ENCODE measurements around the gene TUT4. TPM values are rescaled to one million over a fixed set of nuclear protein-coding genes. Genes with fewer than 3 reads are reported as not detected.

The TUT4 gene, protein sequence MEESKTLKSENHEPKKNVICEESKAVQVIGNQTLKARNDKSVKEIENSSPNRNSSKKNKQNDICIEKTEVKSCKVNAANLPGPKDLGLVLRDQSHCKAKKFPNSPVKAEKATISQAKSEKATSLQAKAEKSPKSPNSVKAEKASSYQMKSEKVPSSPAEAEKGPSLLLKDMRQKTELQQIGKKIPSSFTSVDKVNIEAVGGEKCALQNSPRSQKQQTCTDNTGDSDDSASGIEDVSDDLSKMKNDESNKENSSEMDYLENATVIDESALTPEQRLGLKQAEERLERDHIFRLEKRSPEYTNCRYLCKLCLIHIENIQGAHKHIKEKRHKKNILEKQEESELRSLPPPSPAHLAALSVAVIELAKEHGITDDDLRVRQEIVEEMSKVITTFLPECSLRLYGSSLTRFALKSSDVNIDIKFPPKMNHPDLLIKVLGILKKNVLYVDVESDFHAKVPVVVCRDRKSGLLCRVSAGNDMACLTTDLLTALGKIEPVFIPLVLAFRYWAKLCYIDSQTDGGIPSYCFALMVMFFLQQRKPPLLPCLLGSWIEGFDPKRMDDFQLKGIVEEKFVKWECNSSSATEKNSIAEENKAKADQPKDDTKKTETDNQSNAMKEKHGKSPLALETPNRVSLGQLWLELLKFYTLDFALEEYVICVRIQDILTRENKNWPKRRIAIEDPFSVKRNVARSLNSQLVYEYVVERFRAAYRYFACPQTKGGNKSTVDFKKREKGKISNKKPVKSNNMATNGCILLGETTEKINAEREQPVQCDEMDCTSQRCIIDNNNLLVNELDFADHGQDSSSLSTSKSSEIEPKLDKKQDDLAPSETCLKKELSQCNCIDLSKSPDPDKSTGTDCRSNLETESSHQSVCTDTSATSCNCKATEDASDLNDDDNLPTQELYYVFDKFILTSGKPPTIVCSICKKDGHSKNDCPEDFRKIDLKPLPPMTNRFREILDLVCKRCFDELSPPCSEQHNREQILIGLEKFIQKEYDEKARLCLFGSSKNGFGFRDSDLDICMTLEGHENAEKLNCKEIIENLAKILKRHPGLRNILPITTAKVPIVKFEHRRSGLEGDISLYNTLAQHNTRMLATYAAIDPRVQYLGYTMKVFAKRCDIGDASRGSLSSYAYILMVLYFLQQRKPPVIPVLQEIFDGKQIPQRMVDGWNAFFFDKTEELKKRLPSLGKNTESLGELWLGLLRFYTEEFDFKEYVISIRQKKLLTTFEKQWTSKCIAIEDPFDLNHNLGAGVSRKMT (N-terminal part only)
- 15.3 to 18.2 TPM (median 17.2 TPM) in 5 replicates for total RNA-seq (2022; extraction: Qiagen RNA extraction; ENCODE audit: low read depth)

DNA sequence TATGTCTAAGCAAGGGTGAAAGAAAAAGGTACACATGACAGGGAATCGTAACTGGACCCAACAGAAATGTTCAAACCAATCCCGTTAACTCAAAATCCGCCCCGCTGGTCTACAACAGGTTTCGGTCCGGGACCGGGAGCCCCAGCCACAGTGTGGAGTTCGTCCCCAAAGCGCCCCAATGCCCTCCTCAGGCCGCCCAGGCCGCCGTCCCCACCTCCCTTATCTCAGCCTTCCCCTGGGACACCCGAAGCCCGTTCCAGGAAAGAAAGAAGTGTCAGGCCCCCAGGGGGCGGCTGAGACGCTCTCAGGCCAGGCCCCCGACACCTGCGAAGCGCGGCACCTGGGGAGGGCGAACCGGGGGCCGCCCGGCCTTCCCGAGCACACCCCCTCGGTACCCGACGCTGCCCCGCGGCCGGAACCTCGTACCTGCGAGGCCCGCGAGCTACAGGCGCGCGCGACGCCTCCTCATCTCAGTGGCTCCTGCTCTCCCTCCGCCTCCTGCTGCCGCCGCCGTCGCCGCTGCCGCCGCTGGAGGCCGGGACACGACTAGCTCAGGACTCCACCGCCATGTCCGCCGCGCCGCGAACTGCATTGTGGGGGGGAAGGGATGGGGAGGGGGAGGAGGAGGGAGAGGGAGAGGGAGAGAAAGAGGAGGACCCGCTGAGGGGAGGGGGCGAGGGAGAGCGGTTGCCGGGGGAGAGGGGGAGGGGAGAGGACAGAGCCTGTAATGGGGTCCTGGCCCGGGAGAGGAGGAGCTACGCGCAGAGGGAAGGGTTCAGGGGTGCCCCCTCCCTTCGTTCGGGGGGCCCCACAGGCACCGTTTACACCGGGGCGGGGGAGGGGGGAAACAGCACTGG lies at the start of gene TUT4:
Gene TUT4, minus strand, starts transcription at position 588 of the 857 bp plus-strand sequence. CDS start 26,812 bp downstream, outside the sequence.

DNA sequence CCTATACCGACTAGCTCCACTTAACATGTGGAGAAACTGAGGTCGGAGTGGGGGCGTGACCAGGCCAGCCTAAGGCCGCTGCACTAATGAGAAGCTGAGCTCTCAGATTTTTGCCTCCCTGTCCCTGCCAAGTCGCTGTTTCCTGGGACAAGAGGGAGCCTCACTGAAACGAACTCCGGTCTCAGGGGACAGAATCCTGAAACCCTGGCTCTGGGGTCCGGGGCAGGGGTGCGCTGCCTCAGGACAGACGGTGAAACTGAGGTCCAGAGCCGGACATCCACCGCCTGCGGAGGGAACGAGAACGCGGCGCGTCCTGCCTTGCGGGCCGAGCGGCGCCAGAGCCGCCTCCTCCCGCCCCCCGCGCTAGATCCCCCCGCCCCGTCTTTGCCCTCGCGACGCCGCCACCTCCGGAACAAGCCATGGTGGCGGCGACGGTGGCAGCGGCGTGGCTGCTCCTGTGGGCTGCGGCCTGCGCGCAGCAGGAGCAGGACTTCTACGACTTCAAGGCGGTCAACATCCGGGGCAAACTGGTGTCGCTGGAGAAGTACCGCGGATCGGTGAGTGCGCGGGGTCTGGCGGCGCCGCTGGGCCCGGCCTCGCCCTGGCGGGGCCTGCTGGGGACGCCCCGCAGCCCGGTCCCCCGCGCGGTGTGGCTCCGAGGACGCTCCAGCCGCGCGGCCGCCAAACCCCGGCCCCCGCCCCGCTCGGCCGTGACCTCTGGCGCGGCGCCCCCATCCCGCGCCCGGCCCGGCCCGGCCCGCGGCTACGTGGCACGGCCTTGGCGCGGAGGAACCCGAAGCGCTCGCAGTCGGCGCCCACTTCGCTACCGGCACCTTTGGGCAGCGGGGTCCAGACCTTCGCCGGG lies 49.3 kb upstream of the TUT4 start, which contains the start of gene GPX7:
Gene GPX7, plus strand, starts transcription at position 381 of the 865 bp plus-strand sequence. Its CDS starts 39 bp downstream, at position 420.

DNA sequence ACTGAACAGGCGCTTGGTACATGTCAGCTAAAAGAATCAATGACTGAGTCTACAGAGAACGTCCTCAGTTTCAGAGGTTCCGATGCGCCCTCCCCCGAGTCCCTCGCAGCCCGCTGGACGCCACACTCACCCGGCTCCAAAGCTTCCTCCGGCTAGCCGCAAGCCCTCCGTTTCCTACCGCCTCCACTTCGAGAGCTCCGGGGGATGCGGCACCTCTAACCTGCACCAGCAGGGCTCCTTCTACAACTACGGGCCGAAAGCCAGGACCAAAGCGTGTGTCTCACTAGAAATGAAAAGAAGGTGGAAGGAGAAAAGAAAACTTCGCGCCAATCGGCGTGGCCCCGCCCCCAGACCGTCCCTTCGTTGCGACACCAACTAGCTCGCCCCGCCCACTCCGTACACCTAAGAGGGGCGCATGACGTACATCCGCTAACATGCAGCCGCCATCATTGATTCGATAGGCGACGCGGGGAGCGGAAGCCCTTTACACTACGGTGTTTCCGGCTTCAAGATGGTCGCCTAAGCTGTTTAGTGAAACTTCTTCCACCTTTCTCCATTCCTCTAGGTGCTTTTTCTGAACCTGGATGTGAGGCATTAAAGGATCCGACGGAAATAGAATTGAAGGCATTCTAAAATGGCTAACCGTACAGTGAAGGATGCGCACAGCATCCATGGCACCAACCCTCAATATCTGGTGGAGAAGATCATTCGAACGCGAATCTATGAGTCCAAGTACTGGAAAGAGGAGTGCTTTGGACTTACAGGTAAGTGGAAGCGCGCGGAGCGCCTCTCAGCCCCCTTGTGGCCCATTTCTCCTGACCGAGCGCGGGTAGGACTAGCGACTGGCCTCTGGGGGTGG lies 148.5 kb downstream of the TUT4 start, which contains the start of the genes ORC1 and PRPF38A:
Gene ORC1, minus strand, starts transcription at position 308 of the 859 bp plus-strand sequence. CDS start 2,200 bp downstream, outside the sequence.
Gene PRPF38A, plus strand, starts transcription at position 487 of the 859 bp plus-strand sequence. Its CDS starts 148 bp downstream, at position 635.

Other genes with a start within 250 kb of the TUT4 start
- gene CC2D1B, start 186.9 kb downstream of the TUT4 start, total RNA-seq (2022; extraction: Qiagen RNA extraction; ENCODE audit: low read depth): 14.6 to 21.7 TPM (median 17.4 TPM) in 5 replicates
- gene ORC1, start 148.7 kb downstream of the TUT4 start, total RNA-seq (2022; extraction: Qiagen RNA extraction; ENCODE audit: low read depth): 19.7 to 23.7 TPM (median 20.9 TPM) in 5 replicates
- 11.7 to 21.4 TPM (median 20.7 TPM) in 5 replicates for gene PRPF38A, start 148.5 kb downstream of the TUT4 start, total RNA-seq (2022; extraction: Qiagen RNA extraction; ENCODE audit: low read depth)
- gene GPX7, start 49.3 kb upstream of the TUT4 start, total RNA-seq (2022; extraction: Qiagen RNA extraction; ENCODE audit: low read depth): not detected in 5 replicates
- 0.16 TPM in 1 of 5 replicates, not detected in the others for gene SHISAL2A, start 80.1 kb upstream of the TUT4 start, total RNA-seq (2022; extraction: Qiagen RNA extraction; ENCODE audit: low read depth)
- gene COA7, start 145.3 kb upstream of the TUT4 start, total RNA-seq (2022; extraction: Qiagen RNA extraction; ENCODE audit: low read depth): 19.4 to 25.1 TPM (median 24.6 TPM) in 5 replicates
- gene ZYG11B, start 173.4 kb upstream of the TUT4 start, total RNA-seq (2022; extraction: Qiagen RNA extraction; ENCODE audit: low read depth): 3.7 to 7.0 TPM (median 5.8 TPM) in 5 replicates